IMR-90 (cell line): ENCODE data around the gene ADGRG2. TPM values are rescaled to one million over a fixed set of nuclear protein-coding genes. Genes with fewer than 3 reads are reported as not detected.

Experiments
- ATAC-seq: fragments of 200-7000 bp; cut with Tn5 transposase; 2 replicates; pipeline ENCODE4 v1.9.1; 2020; ENCODE audit warnings: low read depth, mild to moderate bottlenecking, moderate library complexity
- BruUV-seq: library from RNA; stranded (reverse); fragments of 400-500 nt; replicated peaks from 2 replicates; lab custom pipeline; 2021; lab: Mats Ljungman, UMichigan
- CTCF ChIA-PET: fragments of 300-600 bp; formaldehyde crosslinking; extraction: SDS; loops from one replicate; lab custom pipeline; 2021; ENCODE audit warnings: antibody characterized with exemption; lab: Yijun Ruan, JAX
- POLR2A ChIA-PET: fragments of 300-600 bp; sonication (Branson Sonifier 250); formaldehyde crosslinking; loops from one replicate; lab custom pipeline; 2022; ENCODE audit warnings: antibody characterized with exemption; ENCODE audit not compliant: unreplicated experiment; lab: Charles Lee
- DNase-seq: peaks from one replicate; pipeline ENCODE4 v3.0.0; 2013
- H2AFZ ChIP-seq: replicated peaks from 2 replicates; pipeline ENCODE3; 2013; ENCODE audit warnings: low read length, mild to moderate bottlenecking; ENCODE audit not compliant: poor library complexity
- H2AK5ac ChIP-seq: 2 replicates; pipeline ENCODE4 v1.6.1; 2013; ENCODE audit warnings: low read depth, low read length, inconsistent platforms
- H2AK9ac ChIP-seq: replicated peaks from 2 replicates; pipeline ENCODE3; 2013; ENCODE audit warnings: mild to moderate bottlenecking, low read depth, low read length, moderate library complexity; ENCODE audit not compliant: poor library complexity
- H2BK120ac ChIP-seq: 2 replicates; pipeline ENCODE4 v1.6.1; 2013; ENCODE audit warnings: low read depth, low read length, inconsistent platforms
- H2BK15ac ChIP-seq: 3 replicates; pipeline ENCODE4 v1.6.1; 2013; ENCODE audit warnings: low read depth, low read length, inconsistent platforms
- H2BK20ac ChIP-seq: 2 replicates; pipeline ENCODE4 v1.6.1; 2013; ENCODE audit warnings: low read depth, mild to moderate bottlenecking, inconsistent platforms, low read length, moderate library complexity
- H2BK5ac ChIP-seq: 2 replicates; pipeline ENCODE4 v1.6.1; 2013; ENCODE audit warnings: mild to moderate bottlenecking, low read depth, low read length, inconsistent platforms; ENCODE audit not compliant: poor library complexity, severe bottlenecking
- H3K14ac ChIP-seq: replicated peaks from 2 replicates; pipeline ENCODE4 v1.6.1; 2013; ENCODE audit warnings: low read depth, low read length, inconsistent platforms
- H3K18ac ChIP-seq: 2 replicates; pipeline ENCODE4 v1.6.1; 2013; ENCODE audit warnings: low read depth, low read length, control low read depth
- H3K23ac ChIP-seq: 2 replicates; pipeline ENCODE4 v1.6.1; 2013; ENCODE audit warnings: low read depth, low read length, inconsistent platforms
- H3K27ac ChIP-seq: 2 replicates; pipeline ENCODE4 v1.5.1; 2013; ENCODE audit warnings: mild to moderate bottlenecking, control low read depth, low read length; ENCODE audit not compliant: insufficient read depth
- H3K27me3 ChIP-seq: 2 replicates; pipeline ENCODE4 v1.6.1; 2013; ENCODE audit warnings: low read length; ENCODE audit not compliant: control insufficient read depth, insufficient read depth
- H3K36me3 ChIP-seq: 2 replicates; pipeline ENCODE4 v1.6.1; 2013; ENCODE audit warnings: low read length, mixed read lengths; ENCODE audit not compliant: control insufficient read depth, insufficient read depth
- H3K4ac ChIP-seq: 2 replicates; pipeline ENCODE4 v1.6.1; 2013; ENCODE audit warnings: low read depth, low read length, inconsistent platforms
- H3K4me1 ChIP-seq: 2 replicates; pipeline ENCODE4 v1.6.1; 2013; ENCODE audit warnings: low read length, mixed read lengths; ENCODE audit not compliant: control insufficient read depth, insufficient read depth
- H3K4me2 ChIP-seq: 2 replicates; pipeline ENCODE4 v1.6.1; 2013; ENCODE audit warnings: low read depth, mild to moderate bottlenecking, control low read depth, low read length, moderate library complexity
- H3K4me3 ChIP-seq: 2 replicates; pipeline ENCODE4 v1.5.1; 2013; ENCODE audit warnings: low read depth, mild to moderate bottlenecking, control low read depth, low read length, moderate library complexity; ENCODE audit not compliant: insufficient read depth
- H3K56ac ChIP-seq: 2 replicates; pipeline ENCODE4 v1.6.1; 2013; ENCODE audit warnings: low read length, inconsistent platforms; ENCODE audit not compliant: insufficient read depth; ENCODE audit errors: extremely low read depth
- H3K79me1 ChIP-seq, 2 experiments: 2 replicates each; pipeline ENCODE4 v1.6.1; 2013; ENCODE audit warnings: low read length in 2 of 2, inconsistent platforms in 1 of 2, low read depth in 1 of 2
- H3K9ac ChIP-seq: 2 replicates; pipeline ENCODE4 v1.6.1; 2013; ENCODE audit warnings: low read depth, low read length, control low read depth
- H3K9me1 ChIP-seq: 2 replicates; pipeline ENCODE4 v1.6.1; 2013; ENCODE audit warnings: low read length, inconsistent platforms; ENCODE audit not compliant: insufficient read depth
- H3K9me3 ChIP-seq: 2 replicates; pipeline ENCODE4 v1.6.1; 2013; ENCODE audit warnings: low read length; ENCODE audit not compliant: control insufficient read depth, insufficient read depth
- H4K20me1 ChIP-seq: 2 replicates; pipeline ENCODE4 v1.6.1; 2013; ENCODE audit warnings: low read length, inconsistent platforms; ENCODE audit not compliant: insufficient read depth
- H4K5ac ChIP-seq: 2 replicates; pipeline ENCODE4 v1.6.1; 2013; ENCODE audit warnings: mild to moderate bottlenecking, low read depth, low read length, control low read depth
- H4K8ac ChIP-seq, 2 experiments: 2 replicates each; pipeline ENCODE4 v1.6.1; 2013; ENCODE audit warnings: low read depth in 2 of 2, low read length in 2 of 2, control low read depth in 1 of 2, inconsistent platforms in 1 of 2
- H4K91ac ChIP-seq: 2 replicates; pipeline ENCODE4 v1.6.1; 2013; ENCODE audit warnings: low read depth, low read length, inconsistent platforms; ENCODE audit not compliant: insufficient read depth
- BHLHE40 ChIP-seq: fragments of 150-350 bp; IDR thresholded peaks from 2 replicates; pipeline ENCODE4 v1.6.1; 2016; ENCODE audit warnings: mild to moderate bottlenecking, low read depth, low read length
- CHD1 ChIP-seq: IDR thresholded peaks from 2 replicates; pipeline ENCODE4 v1.6.1; 2012; ENCODE audit warnings: low read depth, low read length, improper control_type of control experiment
- CTCF ChIP-seq: conservative IDR thresholded peaks from 2 replicates; pipeline ENCODE4 v1.5.1; 2012; ENCODE audit warnings: mild to moderate bottlenecking, low read depth, low read length, improper control_type of control experiment
- MAFK ChIP-seq: IDR thresholded peaks from 2 replicates; pipeline ENCODE4 v1.6.1; 2012; ENCODE audit warnings: low read depth, low read length, improper control_type of control experiment
- MAZ ChIP-seq: IDR thresholded peaks from 2 replicates; pipeline ENCODE4 v1.6.1; 2012; ENCODE audit warnings: low read depth, mild to moderate bottlenecking, low read length, improper control_type of control experiment, moderate library complexity, borderline replicate concordance
- MXI1 ChIP-seq: IDR thresholded peaks from 2 replicates; pipeline ENCODE4 v1.6.1; 2012; ENCODE audit warnings: low read depth, mild to moderate bottlenecking, low read length, moderate library complexity, borderline replicate concordance
- RCOR1 ChIP-seq: IDR thresholded peaks from 2 replicates; pipeline ENCODE4 v1.6.1; 2012; ENCODE audit warnings: mild to moderate bottlenecking, low read length, improper control_type of control experiment; ENCODE audit not compliant: insufficient replicate concordance
- RFX5 ChIP-seq: IDR thresholded peaks from 2 replicates; pipeline ENCODE4 v1.8.0; 2012; ENCODE audit warnings: low read depth, mild to moderate bottlenecking, low read length, moderate library complexity
- SMC3 ChIP-seq: fragments of 150-350 bp; IDR thresholded peaks from 2 replicates; pipeline ENCODE4 v1.6.1; 2016; ENCODE audit warnings: low read depth, mild to moderate bottlenecking, antibody characterized with exemption, low read length, moderate library complexity
- WGBS, 2 experiments: methylation state at CpG; one replicate each; pipeline versions ENCODE4 v1.1.5 to v1.1.7; 2013; ENCODE audit warnings: missing lambda C conversion rate in 2 of 2; ENCODE audit not compliant: insufficient read length in 1 of 2; ENCODE audit errors: extremely low coverage in 2 of 2; 5-methylcytosine and 5-hydroxymethylcytosine counted together
- dilution Hi-C: fragments of 300-500 bp; cut with HindIII; formaldehyde crosslinking; loops from one replicate; pipeline ENCODE4 v1.14.3; 2018; ENCODE audit warnings: low sequenced_read_pairs; ENCODE audit not compliant: unreplicated experiment
- in situ Hi-C: fragments of 300-500 bp; cut with MboI; formaldehyde crosslinking; loops from 3 replicates; pipeline ENCODE4 v1.14.3; 2019; ENCODE audit warnings: low sequenced_read_pairs, inconsistent platforms, mixed read lengths
- intact Hi-C: fragments of 100-400 bp; cut with micrococcal nuclease; formaldehyde crosslinking; loops from 2 replicates; pipeline ENCODE4 v1.10.0; 2022
- polyA plus RNA-seq, 3 experiments: library from polyadenylated mRNA; depleted of rRNA; stranded (reverse); fragments of >200 nt; gene quantifications; 2 replicates each; pipeline ENCODE4 v1.2.3, GENCODE V29; 2012; ENCODE audit warnings: low replicate concordance in 1 of 3
- total RNA-seq: library from RNA; depleted of rRNA; stranded (reverse); fragments of >200 nt; gene quantifications from 2 replicates; pipeline ENCODE4 v1.2.3, GENCODE V29; 2012
- TF ChIP-seq, protein P1 (sequence below): fragments of 150-350 bp; IDR thresholded peaks from 2 replicates; pipeline ENCODE4 v1.6.1; 2016; ENCODE audit warnings: low read depth, mild to moderate bottlenecking, low read length, moderate library complexity, borderline replicate concordance

The ADGRG2 gene
- total and polyA plus RNA-seq, 2 of the 4 experiments (the other 2 are of a cell fraction) = under 0.01 to 0.07 TPM

DNA sequence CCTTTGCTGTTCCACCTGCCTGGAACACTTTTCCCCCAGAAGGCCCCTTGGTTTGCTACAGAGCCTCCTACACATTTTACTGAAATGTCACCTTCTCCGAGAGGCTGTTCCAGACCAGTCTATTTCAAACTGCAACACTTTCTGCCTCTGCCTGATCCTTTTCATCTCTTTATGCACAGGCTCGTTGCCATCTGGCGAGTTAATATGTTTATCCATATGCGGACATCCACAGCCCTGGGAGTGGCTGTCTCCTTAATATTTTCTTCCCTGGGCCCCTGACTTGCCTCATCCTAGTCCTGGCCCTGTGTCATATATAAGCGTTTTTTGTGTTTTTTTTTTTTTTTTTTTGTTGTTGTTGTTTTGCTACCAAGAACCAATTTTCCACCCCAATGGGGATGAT is 73.2 kb downstream of the ADGRG2 start:
- Histone ChIP-seq H3K9me1 (no peaks in the 10 kb centered on the region), H2BK20ac (no peak overlapping the region), H2AFZ (no peak overlapping the region), H3K23ac (no peak overlapping the region), H3K9me3 (no peaks in the 10 kb centered on the region; the same call in 1 of the 2 replicates), H3K79me1 (no peaks in the 10 kb centered on the region), H4K20me1 (no peaks in the 10 kb centered on the region), H3K9ac (no peak overlapping the region), H2BK15ac (no peak overlapping the region), H3K27ac (no peak overlapping the region), H3K36me3 (no peaks in the 10 kb centered on the region), H3K4me2 (no peak overlapping the region), H2AK9ac (no peak overlapping the region), H3K56ac (no peak overlapping the region), H3K27me3 (no peaks in the 10 kb centered on the region), H2BK120ac (no peak overlapping the region), H2AK5ac (no peak overlapping the region), H4K91ac (no peak overlapping the region), H3K4ac (no peak overlapping the region), H4K8ac (no peak overlapping the region), H3K4me3 (no peak overlapping the region), H3K18ac (no peak overlapping the region), H2BK5ac (no peak overlapping the region), H3K4me1 (peaks cover 3% of the 10 kb centered on the region), H3K14ac (no peak overlapping the region), H4K5ac (no peak overlapping the region)
- ATAC-seq (no peak), DNase-seq (no peak)
- in situ Hi-C loops = no loop called here
- dilution Hi-C loops = no loop called here
- TF ChIP-seq MXI1 (no peak), BHLHE40 (no peak), SMC3 (no peak), MAZ (no peak), CHD1 (no peak), MAFK (no peak), RCOR1 (no peak), CTCF (no peak), RFX5 (no peak)
- TF ChIP-seq, protein P1, sequence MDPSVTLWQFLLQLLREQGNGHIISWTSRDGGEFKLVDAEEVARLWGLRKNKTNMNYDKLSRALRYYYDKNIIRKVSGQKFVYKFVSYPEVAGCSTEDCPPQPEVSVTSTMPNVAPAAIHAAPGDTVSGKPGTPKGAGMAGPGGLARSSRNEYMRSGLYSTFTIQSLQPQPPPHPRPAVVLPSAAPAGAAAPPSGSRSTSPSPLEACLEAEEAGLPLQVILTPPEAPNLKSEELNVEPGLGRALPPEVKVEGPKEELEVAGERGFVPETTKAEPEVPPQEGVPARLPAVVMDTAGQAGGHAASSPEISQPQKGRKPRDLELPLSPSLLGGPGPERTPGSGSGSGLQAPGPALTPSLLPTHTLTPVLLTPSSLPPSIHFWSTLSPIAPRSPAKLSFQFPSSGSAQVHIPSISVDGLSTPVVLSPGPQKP = no peak
- POLR2A ChIA-PET = no interaction called here
- intact Hi-C loops = no loop called here
- no TSS peak for BruUV-seq
- no CpG with 5 or more reads among the region's 5 CpGs for WGBS, 2 experiments
- CTCF ChIA-PET = interaction anchor here (0.7 kb wide), 1 partner anchor 9 kb away, joined by 3 read pairs; no protein-coding TSS in a partner anchor
